22Rv1 (cell line): ENCODE data around the gene ANKRD23.

Source experiments
- H3K27ac ChIP-seq: fragments of 450-650 bp; 2 replicates; pipeline ENCODE4 v1.5.1; 2017
- ZFX ChIP-seq: fragments of 450-650 bp; IDR thresholded peaks from 2 replicates; pipeline ENCODE4 v1.6.1; 2017; ENCODE audit warnings: antibody characterized with exemption, borderline replicate concordance
- TF ChIP-seq, protein P1 (sequence below): fragments of 450-650 bp; IDR thresholded peaks from 2 replicates; pipeline ENCODE4 v1.5.1; 2017; ENCODE audit warnings: mild to moderate bottlenecking

ANKRD23 gene

DNA sequence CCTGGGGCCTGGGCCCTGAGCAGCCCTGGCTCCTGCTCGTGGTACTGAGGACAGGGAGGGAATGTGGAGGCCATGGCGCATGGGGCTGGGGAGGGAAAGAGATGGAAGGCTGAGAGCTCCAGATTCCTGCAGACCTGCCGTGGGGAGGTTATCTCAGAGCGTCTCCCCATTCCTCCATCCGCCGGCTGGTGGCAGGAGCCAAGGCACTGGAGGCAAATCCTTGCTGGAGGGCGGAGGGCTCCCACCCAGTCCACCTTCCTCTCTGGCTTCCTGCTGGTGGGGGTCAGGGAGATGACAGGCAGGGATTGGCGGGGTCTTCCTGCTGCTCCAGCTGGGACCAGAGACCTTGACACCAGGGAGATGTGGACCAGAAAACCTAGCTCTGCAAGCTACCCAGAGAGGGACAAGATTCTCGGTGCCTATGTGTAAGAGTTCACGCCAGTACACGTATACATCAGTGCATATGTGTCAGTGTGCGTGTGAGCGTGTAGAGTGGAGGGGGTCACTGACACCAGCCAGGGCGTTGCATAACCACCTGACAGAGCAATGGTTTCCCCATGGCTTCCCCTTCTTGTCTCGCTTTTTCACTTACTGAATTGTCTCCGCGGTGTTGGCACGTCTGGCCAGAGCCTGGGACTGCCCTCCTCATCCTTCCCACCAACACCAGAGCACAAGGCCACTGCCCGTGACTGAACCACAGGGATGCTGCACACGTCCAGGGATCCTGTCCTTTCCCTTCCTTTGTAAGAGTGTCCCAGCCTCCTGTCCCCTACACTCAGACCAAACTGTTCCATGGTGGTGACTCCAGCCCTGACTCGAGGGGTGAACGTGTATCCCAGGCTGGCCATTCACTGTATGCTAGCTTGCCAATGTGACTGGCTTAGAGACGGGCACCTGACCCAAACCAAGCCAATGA lies 41.9 kb upstream of the ANKRD23 start:
- no peak overlapping the region for H3K27ac ChIP-seq
- TF ChIP-seq, protein P1, sequence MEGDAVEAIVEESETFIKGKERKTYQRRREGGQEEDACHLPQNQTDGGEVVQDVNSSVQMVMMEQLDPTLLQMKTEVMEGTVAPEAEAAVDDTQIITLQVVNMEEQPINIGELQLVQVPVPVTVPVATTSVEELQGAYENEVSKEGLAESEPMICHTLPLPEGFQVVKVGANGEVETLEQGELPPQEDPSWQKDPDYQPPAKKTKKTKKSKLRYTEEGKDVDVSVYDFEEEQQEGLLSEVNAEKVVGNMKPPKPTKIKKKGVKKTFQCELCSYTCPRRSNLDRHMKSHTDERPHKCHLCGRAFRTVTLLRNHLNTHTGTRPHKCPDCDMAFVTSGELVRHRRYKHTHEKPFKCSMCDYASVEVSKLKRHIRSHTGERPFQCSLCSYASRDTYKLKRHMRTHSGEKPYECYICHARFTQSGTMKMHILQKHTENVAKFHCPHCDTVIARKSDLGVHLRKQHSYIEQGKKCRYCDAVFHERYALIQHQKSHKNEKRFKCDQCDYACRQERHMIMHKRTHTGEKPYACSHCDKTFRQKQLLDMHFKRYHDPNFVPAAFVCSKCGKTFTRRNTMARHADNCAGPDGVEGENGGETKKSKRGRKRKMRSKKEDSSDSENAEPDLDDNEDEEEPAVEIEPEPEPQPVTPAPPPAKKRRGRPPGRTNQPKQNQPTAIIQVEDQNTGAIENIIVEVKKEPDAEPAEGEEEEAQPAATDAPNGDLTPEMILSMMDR: no peak
- no peak for TF ChIP-seq ZFX

DNA sequence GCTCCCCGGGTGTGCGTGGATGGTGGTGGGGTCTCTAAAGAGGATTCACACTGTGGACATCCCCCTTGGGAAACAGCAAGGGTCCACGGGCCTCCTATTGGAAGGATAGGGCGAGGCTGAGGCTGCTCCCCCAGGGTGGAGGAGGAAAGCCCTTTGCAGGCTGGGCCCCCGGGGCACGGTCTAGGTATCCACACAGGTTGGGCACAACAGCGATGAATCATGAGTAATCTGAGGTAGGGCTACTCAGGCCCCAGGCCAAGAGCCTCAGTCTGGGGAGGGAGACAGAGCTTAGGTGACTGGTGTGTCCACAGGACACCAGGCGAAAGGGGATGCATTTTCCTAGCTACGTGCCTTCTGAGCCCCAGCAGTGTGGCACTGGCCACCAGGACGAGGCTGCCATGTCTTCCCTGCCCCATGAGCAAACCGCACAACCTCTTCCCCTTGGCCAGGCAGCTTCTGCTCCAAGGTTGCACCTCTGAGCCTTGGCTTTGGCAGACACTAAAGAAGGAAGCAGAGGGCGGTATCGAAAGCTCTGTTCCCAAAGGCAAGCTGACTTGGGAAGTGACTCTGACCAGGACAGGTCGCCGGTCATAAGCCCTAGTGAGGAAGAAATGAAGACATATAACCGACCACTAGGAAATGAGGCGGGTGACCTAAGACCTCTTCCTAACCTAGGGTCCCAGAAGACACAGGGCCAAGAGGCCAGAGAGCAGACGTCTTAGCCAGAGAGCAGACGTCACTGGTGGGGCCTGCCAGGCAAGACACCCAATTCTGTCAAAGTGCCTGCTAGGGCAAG lies 40.7 kb upstream of the ANKRD23 start:
- no peak for TF ChIP-seq ZFX
- TF ChIP-seq, protein P1: no peak
- no peak overlapping the region for H3K27ac ChIP-seq

DNA sequence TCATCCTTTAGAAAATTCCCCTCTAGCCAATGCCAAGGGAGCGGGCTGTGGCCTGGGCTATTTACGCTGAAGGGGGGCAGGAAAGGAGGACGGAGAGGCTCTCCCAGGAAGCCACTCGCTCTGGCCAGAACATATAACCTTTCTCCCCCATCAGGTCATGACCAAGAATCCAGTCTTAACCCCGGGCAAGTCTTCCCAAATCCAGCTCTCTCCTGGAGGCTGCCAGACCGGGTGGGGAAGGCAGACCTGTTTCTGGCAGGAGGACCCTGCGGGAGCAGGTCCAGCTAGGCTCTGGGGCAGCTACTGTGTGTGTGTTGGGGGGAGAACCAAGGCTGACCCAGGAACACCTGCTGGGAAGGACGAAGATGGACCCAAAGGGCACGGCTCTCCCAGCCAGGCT lies 39.5 kb upstream of the ANKRD23 start:
- TF ChIP-seq, protein P1: no peak
- TF ChIP-seq ZFX: no peak

DNA sequence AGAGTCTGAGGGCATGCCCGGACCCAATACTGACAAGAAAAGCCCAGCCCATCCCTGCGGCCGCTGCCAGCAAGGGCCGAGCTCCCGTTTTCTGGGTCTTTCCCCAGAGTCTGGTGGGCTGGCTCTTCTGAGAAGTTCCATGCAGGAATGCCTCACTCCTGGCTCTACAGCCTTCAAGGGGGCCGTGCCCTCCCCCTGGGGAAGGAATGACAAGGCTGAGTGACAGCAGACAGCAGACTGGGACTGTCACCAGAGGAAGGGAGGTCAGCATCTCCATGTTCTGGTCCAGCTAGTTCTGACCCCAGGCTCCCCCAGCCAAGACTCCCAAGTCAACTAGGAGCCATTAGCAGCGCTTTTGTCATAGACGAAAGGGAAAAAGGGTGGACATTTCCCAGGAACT lies 39.1 kb upstream of the ANKRD23 start:
- TF ChIP-seq, protein P1: no peak
- no peak for TF ChIP-seq ZFX
- H3K27ac ChIP-seq: no peak overlapping the region

More for the DNA sequence above, 39.5 kb upstream of the ANKRD23 start:
- H3K27ac ChIP-seq: no peak overlapping the region

DNA sequence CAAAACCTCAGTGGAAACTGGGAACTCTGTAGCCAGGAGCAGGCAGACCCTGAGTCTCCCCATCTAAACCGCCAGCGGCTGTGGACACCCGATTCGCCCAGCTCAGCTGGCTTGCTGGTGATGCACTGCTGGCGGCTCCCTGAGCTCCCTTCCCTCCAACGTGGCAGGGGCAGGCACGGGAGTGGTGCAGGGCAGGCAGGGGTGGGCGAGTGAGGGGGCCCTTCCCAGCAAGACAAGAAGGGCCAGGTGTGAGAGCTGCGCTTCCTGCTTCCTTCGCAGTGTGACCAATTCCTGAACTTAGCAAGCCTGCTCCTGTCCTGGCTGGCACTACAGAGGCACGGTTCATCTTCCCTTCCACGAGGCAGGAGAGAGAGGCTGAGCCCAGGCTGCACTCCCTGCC lies 38.4 kb upstream of the ANKRD23 start:
- no peak overlapping the region for H3K27ac ChIP-seq
- no peak for TF ChIP-seq ZFX
- TF ChIP-seq, protein P1: no peak

DNA sequence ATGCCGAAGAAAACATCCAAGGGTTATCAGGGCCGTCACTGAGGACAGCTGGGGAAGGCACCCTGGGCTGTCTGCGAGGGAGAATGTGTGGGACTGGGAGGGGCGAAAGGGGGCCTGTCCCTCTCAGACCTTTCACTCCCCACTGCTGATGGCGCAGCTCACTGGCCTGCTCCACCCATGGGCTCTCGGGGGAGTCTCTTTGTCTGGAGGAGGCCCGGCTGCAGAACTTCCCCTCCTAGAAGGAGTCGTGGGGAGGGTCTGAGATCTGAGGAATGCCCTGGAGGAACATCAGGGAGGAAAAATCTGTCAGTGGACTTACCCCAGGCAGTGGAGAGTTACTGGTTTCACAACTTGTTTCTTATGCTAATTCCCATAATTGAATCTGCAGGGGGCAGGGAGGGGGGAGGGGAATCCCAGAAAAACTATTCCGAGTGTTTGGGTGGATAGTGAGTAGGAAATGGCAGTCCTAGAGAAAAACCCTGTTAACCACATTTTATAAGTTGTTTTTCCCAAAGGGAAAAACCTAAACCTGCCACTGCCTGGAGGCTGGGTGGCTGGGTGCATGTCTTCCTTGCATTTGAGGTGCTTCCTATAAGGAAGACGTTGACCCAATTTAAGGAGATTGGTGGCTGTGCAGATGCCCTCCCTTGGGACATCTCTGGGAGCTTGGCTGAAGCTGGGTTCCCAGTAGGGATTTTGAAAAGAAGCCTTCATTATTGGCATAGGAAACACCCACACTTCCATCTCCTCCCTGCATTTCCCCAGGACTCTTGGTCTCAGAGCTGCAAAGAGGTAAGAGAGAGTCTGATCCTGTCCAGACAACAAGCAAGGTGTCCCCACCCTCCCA lies 37.8 kb upstream of the ANKRD23 start:
- no peak overlapping the region for H3K27ac ChIP-seq
- TF ChIP-seq, protein P1: no peak
- TF ChIP-seq ZFX: no peak
